Keratinocyte (primary cell): ENCODE measurements around the gene FN3K. TPM values are rescaled to one million over a fixed set of nuclear protein-coding genes. Genes with fewer than 3 reads are reported as not detected.

Experiments used
- DNase-seq: peaks from one replicate; pipeline ENCODE4 v3.0.0-alpha.2; 2011; ENCODE audit warnings: low read depth, missing footprints, low spot score
- FAIRE-seq: peaks from 2 replicates; lab custom pipeline; 2011; peaks lifted over from hg19 to GRCh38; lab: Jason Lieb, UNC
- H2AFZ ChIP-seq: 2 replicates; pipeline ENCODE4 v1.6.0; 2012; ENCODE audit warnings: low read length, control low read depth, inconsistent platforms; ENCODE audit not compliant: control insufficient read depth
- H3K27ac ChIP-seq: 2 replicates; pipeline ENCODE4 v1.5.1; 2011; ENCODE audit warnings: low read length; ENCODE audit not compliant: control insufficient read depth, insufficient read depth
- H3K27me3 ChIP-seq: 3 replicates; pipeline ENCODE4 v1.6.0; 2011; ENCODE audit warnings: low read length; ENCODE audit not compliant: control insufficient read depth, insufficient read depth; ENCODE audit errors: extremely low read depth
- H3K36me3 ChIP-seq, 2 experiments: 2 replicates in 1 of 2; 3 replicates in 1 of 2; pipeline ENCODE4 v1.5.1; 2011; ENCODE audit warnings: low read length in 2 of 2, mild to moderate bottlenecking in 1 of 2; ENCODE audit not compliant: control insufficient read depth in 2 of 2, insufficient read depth in 2 of 2; ENCODE audit errors: extremely low read depth in 1 of 2
- H3K4me1 ChIP-seq: 3 replicates; pipeline ENCODE4 v1.5.1; 2011; ENCODE audit warnings: low read length; ENCODE audit not compliant: control insufficient read depth, insufficient read depth; ENCODE audit errors: extremely low read depth
- H3K4me2 ChIP-seq: 3 replicates; pipeline ENCODE4 v1.6.0; 2011; ENCODE audit warnings: low read depth, low read length; ENCODE audit not compliant: control insufficient read depth, insufficient read depth; ENCODE audit errors: extremely low read depth
- H3K4me3 ChIP-seq, 3 experiments: fragments of 200-600 bp in 1 of 3; sonication (generic) in 1 of 3; 2 replicates in 2 of 3; 3 replicates in 1 of 3; pipeline ENCODE4 v1.5.1; 2011 to 2016; ENCODE audit warnings: low read length in 3 of 3, mild to moderate bottlenecking in 3 of 3, control low read depth in 2 of 3, inconsistent platforms in 1 of 3, low read depth in 1 of 3, mixed read lengths in 1 of 3, mixed run types in 1 of 3, moderate library complexity in 1 of 3; ENCODE audit not compliant: control insufficient read depth in 2 of 3, insufficient read depth in 2 of 3; ENCODE audit errors: extremely low read depth in 1 of 3
- H3K79me2 ChIP-seq: 2 replicates; pipeline ENCODE4 v1.6.0; 2012; ENCODE audit warnings: low read length; ENCODE audit not compliant: control insufficient read depth, insufficient read depth
- H3K9ac ChIP-seq: 3 replicates; pipeline ENCODE4 v1.6.0; 2011; ENCODE audit warnings: low read length; ENCODE audit not compliant: control insufficient read depth, insufficient read depth; ENCODE audit errors: extremely low read depth
- H3K9me1 ChIP-seq: 3 replicates; pipeline ENCODE4 v1.6.0; 2011; ENCODE audit warnings: low read length; ENCODE audit not compliant: control insufficient read depth, insufficient read depth; ENCODE audit errors: extremely low read depth
- H3K9me3 ChIP-seq: 2 replicates; pipeline ENCODE4 v1.5.1; 2012; ENCODE audit warnings: low read depth, low read length; ENCODE audit not compliant: control insufficient read depth
- H4K20me1 ChIP-seq: 3 replicates; pipeline ENCODE4 v1.6.0; 2011; ENCODE audit warnings: low read length; ENCODE audit not compliant: control insufficient read depth, insufficient read depth; ENCODE audit errors: extremely low read depth
- CTCF ChIP-seq, 3 experiments: IDR thresholded peaks in 1 of 3; conservative IDR thresholded peaks in 1 of 3; optimal IDR thresholded peaks in 1 of 3; 2 replicates in 2 of 3; 3 replicates in 1 of 3; pipeline versions ENCODE3 to v1.5.1; 2011; ENCODE audit warnings: low read length in 3 of 3, mild to moderate bottlenecking in 3 of 3, moderate library complexity in 2 of 3, control low read depth in 1 of 3, inconsistent platforms in 1 of 3; ENCODE audit not compliant: insufficient read depth in 2 of 3; ENCODE audit errors: extremely low read depth in 1 of 3
- EZH2 ChIP-seq: IDR thresholded peaks from one replicate; pipeline ENCODE4 v1.6.1; 2012; ENCODE audit warnings: inconsistent platforms, mild to moderate bottlenecking, low read length, moderate library complexity
- dilution Hi-C: fragments of 300-500 bp; cut with MboI; formaldehyde crosslinking; loops from one replicate; pipeline ENCODE4 v1.7.0; 2020; ENCODE audit warnings: low sequenced_read_pairs; ENCODE audit not compliant: extremely low pct_ligation_motif_present
- polyA plus RNA-seq, 5 experiments: library from polyadenylated mRNA; depleted of rRNA in 3 of 5; stranded (reverse) in 3 of 5; stranded (forward) in 1 of 5; unstranded in 1 of 5; fragments of >200 nt; gene quantifications; 1 replicate in 1 of 5; 2 replicates in 3 of 5; 3 replicates in 1 of 5; pipeline versions ENCODE4 v1.2.1 to v1.2.3, GENCODE V29; 2011 to 2012; ENCODE audit warnings: missing spikeins in 2 of 5, low read depth in 1 of 5, low replicate concordance in 1 of 5

The FN3K gene
- polyA plus RNA-seq, 1 donor (not counting 4 experiments of a cell fraction or from before 2014, with no cell fraction given): 0.10 TPM

DNA sequence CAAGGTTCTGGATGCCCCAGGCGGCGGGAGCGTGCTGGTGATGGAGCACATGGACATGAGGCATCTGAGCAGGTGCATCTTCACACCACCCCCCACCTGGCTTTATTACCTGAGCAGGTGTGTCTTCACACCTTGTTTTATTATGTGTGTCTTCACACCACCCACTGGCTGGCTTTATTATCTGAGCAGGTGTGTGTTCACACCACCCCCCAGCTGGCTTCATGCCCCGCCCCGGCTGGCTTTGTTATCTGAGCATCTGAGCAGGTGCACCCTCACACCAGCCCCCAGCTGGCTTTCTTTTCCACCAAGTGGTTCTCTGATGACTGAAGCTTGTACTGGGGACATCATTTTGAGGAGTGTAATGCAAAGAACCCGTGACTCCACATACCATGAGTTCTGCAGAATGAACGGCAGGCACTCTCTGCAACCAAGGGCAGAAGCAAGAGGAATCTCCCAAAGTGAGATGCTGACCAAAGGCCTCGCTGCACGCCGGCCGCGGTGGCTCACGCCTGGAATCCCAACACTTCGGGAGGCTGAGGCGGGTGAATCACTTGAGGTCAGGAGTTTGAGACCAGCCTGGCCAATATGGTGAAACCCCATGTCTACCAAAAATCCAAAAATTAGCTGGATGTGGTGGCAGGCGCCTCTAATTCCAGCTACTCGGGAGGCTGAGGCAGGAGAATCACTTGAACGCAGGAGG, 16.3 kb upstream of the FN3K start:
- no peak overlapping the region for H2AFZ ChIP-seq
- no peak overlapping the region for H3K27ac ChIP-seq
- TF ChIP-seq CTCF (optimal IDR thresholded peaks at IDR 0.05 in 1 of 3, IDR thresholded peaks at IDR 0.05 in 1 of 3, conservative IDR thresholded peaks at IDR 0.05 in 1 of 3; ENCODE audit: extremely low read depth in 1 of 3, insufficient read depth in 2 of 3, low read length in 3 of 3) (no peak), EZH2 (no peak)
- dilution Hi-C loops: no loop called here
- no peaks in the 10 kb centered on the region for H3K9me3 ChIP-seq
- FAIRE-seq (no peak), DNase-seq (no peak)
- no peak overlapping the region for H3K4me2 ChIP-seq
- peaks cover 12 to 24% of the 10 kb centered on the region in 2 experiments for H3K36me3 ChIP-seq
- H3K4me1 ChIP-seq: peaks cover 13% of the 10 kb centered on the region
- no peaks in the 10 kb centered on the region for H4K20me1 ChIP-seq
- no peak overlapping the region for H3K9ac ChIP-seq
- H3K4me3 ChIP-seq: no peak overlapping the region
- H3K27me3 ChIP-seq: no peaks in the 10 kb centered on the region
- H3K9me1 ChIP-seq: no peaks in the 10 kb centered on the region
- peaks cover 14% of the 10 kb centered on the region for H3K79me2 ChIP-seq

- TF ChIP-seq EZH2 (no peak), CTCF (optimal IDR thresholded peaks at IDR 0.05 in 1 of 3, IDR thresholded peaks at IDR 0.05 in 1 of 3, conservative IDR thresholded peaks at IDR 0.05 in 1 of 3; ENCODE audit: extremely low read depth in 1 of 3, insufficient read depth in 2 of 3, low read length in 3 of 3) (no peak)
- no peak overlapping the region for H2AFZ ChIP-seq
- H3K36me3 ChIP-seq: peaks cover 12 to 24% of the 10 kb centered on the region in 2 experiments
- no peaks in the 10 kb centered on the region for H4K20me1 ChIP-seq
- peaks cover 13% of the 10 kb centered on the region for H3K4me1 ChIP-seq
- H3K4me3 ChIP-seq: no peak overlapping the region
- dilution Hi-C loops: no loop called here
- no peak for FAIRE-seq
- no peaks in the 10 kb centered on the region for H3K9me3 ChIP-seq
- H3K27ac ChIP-seq: no peak overlapping the region
- H3K4me2 ChIP-seq: no peak overlapping the region
- no peaks in the 10 kb centered on the region for H3K27me3 ChIP-seq
- DNase-seq: no peak
- H3K9me1 ChIP-seq: no peaks in the 10 kb centered on the region
- H3K9ac ChIP-seq: no peak overlapping the region
- peaks cover 14% of the 10 kb centered on the region for H3K79me2 ChIP-seq
Observed at GRCh38 chr17:82720204-82720603, 15.2 kb upstream of the FN3K start.
